HG02571 (cell line): ENCODE results near the gene SIPA1.

Experiments
- ATAC-seq: cut with Tn5 transposase; IDR thresholded peaks from one replicate; pipeline ENCODE4 v1.9.1; 2021; ENCODE audit warnings: mild to moderate bottlenecking, moderate library complexity; ENCODE audit not compliant: unreplicated experiment

SIPA1 gene

DNA sequence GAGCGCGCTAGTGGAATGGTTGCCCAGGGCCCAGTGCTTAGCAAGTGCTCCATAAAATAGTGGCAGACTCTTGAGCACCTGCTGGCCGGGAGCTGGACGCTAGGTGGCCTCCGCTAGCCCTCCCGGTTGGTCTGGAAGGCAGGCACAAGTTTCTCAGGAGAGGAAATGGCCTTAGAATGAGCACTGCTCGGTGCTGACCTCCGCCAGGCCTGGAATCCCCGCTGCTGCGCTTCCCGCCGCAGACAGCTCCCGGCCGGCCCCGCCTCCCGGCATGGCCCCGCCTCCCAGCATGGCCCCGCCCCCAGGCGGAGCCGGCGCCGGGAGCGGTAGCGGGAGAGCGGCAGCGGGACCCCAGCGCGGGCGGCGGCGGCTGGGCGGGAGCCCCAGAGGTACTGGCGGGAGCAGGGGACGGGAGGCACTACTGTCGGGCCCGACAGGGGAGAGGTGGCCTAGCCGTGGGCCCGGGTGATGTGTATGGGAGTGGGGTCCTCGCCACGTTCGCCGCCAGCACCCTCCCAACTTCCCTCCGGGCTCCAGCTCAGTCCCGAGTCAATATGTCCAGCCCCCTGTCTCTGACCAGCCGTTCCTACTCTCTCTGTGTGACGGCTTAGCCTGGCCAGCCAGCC, at the start of gene SIPA1:
Gene SIPA1 (plus strand): TSS at position 308 of the 626 bp plus-strand sequence. CDS start 2,821 bp downstream, outside the sequence.
- ATAC-seq: no peak

- peak; percentile 86 for ATAC-seq
These were observed 49.5 kb upstream of the SIPA1 start for GRCh38 chr11:65588199-65589054.

DNA sequence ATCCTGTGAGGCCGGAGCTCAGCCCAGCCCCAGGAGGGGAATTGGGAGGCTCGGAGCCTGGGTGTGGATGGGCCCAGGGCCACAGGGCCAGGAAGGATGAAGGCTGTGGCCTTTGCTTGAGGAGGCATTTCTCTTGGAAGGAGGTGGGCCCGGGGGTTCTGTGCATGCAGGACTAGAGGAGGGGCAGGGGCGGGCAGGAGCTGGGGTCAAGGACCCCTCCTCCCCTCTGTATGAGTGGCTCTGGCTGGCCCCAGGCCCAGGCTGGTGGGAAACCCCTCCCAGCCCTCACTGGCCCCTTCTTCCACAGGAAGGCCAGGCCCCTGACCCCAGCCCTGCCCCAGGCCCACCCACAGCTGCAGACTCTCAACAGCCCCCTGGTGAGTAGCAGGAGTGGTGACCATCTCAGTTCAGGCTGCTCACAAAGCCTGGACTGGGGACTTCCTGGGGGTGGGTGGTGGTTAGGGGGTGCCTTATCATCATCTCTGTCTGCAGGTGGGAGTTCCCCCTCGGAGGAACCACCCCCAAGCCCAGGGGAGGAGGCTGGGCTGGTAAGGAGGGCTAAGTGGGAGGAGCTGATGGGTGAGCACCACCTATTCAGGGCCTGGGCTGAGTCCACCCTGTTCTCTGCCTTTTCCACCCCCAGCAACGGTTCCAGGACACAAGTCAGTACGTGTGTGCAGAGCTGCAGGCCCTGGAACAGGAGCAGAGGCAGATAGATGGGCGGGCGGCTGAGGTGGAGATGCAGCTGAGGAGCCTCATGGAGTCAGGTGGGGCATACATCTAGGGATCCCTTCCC, 48.3 kb upstream of the SIPA1 start:
- no peak for ATAC-seq

DNA sequence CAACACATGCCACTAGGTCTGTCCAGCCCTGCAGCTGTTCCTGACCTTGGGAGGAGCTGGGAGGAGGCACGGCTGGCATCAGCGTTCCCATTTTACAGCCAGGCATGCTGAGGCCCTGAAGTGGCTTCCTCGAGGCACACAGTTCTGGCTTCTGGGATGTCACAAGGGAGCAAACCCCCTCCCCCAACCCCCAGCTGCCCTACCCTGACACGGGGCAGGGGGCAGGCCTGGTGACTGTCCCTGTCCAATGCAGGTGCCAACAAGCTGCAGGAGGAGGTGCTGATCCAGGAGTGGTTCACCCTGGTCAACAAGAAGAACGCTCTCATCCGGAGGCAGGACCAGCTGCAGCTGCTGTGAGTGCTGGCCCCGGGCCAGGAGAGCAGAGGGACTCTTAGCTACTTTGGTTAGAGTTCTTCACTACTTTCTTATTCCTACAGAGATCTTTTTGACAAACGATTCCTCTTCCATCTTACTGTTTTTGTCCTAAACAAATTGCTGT, 47.6 kb upstream of the SIPA1 start:
- ATAC-seq: no peak

DNA sequence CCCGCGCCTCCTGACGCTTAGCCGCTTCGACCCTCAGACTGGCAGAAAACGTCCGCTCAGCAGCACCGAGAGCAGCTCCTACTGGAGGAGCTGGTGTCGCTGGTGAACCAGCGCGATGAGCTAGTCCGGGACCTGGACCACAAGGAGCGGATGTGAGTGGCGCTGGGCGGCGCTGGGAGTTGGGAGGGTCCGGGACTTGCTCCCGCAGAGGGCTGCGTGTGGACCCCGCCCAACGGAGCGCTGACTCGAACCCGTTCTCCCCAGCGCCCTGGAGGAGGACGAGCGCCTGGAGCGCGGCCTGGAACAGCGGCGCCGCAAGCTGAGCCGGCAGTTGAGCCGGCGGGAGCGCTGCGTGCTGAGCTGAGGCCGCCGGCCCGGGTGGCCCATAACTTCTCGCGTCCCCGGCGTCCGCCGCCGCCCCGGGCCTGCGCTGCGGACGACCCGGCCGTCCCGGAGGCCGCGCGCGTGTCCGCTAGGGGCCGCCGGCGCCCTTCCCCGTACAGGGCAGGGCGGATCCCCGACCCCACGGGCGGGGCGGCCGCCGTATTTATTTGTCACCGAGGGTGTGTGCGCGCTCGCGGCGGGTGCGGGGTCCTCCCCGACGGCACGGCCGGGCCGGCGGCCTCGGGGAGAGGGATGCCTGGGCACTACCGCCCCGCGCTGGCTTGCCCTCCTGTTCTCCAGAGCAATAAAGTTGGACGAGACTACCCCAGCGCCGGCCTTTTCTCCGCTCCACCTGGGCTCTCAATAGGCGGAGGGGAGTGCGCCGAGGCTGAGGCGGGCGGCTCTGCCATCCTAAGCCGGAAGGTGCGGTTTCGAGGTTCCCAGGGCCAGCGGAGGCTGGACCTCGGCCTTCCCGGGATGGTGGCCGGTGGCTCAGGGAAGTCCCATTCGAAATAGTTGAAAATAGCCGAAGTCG, 45.7 kb upstream of the SIPA1 start:
- no peak for ATAC-seq

GRCh38 chr11:65592858-65593517, 44.9 kb upstream of the SIPA1 start:
- ATAC-seq: no peak

GRCh38 chr11:65593518-65594414, 44.1 kb upstream of the SIPA1 start:
- ATAC-seq: no peak

GRCh38 chr11:65595131-65595530, 42.8 kb upstream of the SIPA1 start:
- no peak for ATAC-seq

GRCh38 chr11:65595543-65596281, 42.2 kb upstream of the SIPA1 start, which contains the start of gene KCNK7:
Gene KCNK7, minus strand, starts transcription at chr11:65595800. Its CDS starts 28 bp downstream, at chr11:65595772.
- ATAC-seq: no peak

- ATAC-seq: no peak
These were observed 41.4 kb upstream of the SIPA1 start for GRCh38 chr11:65596520-65596919.

- no peak for ATAC-seq
These were observed 39.6 kb upstream of the SIPA1 start for GRCh38 chr11:65598258-65598699.

DNA sequence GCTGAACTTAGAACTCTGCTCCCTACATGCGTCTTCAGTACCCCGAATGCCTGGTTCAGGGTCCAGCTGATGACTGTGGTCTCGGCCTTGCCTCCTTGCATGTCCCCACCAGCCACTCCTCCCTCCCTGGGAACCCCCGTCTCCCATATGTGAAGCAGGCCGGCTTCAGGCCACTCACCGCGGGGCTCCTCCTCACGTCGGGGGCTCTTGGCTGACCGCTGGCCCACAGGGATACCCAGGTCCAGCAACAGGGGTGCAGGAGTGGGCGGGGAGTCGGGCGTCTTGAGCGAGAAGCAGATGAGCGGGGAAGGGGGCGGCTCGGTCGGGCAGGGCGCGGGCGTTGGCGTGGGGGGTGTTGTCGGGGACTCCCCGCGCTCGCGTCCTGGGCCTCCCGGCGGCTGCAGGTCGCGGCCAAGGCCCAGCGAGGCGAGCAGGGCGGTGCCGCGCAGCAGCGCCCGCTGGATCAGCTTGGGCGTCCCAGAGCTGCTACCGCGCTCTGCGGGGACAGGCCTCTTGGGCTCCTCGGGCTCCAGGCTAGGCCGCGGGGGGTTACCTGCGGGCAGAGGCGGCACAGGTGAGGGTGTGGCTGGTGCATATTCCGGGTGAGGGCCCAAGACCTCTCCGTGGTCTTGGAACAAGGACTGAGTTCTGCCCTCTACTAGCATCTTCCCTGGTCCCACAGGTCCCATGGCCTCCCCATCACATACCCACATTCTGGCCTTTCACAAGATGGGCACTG, 38.5 kb upstream of the SIPA1 start:
- ATAC-seq: no peak

DNA sequence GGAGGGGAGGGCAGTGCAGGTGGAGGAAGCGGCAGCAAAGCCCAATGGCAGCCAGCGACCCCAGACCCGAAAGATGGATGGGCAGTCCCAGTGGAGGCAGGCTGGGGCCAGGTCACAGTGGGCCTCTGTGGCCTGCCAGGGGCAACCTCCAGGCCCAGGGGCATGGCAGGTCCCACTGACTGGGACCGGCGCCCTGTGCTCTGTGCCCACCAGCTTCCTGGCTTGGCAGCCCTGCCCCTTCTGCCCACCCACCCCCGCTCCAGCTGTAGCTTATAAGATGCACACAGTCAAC, 38.0 kb upstream of the SIPA1 start:
- ATAC-seq: no peak

GRCh38 chr11:65604258-65604657, 33.6 kb upstream of the SIPA1 start:
- ATAC-seq: no peak

DNA sequence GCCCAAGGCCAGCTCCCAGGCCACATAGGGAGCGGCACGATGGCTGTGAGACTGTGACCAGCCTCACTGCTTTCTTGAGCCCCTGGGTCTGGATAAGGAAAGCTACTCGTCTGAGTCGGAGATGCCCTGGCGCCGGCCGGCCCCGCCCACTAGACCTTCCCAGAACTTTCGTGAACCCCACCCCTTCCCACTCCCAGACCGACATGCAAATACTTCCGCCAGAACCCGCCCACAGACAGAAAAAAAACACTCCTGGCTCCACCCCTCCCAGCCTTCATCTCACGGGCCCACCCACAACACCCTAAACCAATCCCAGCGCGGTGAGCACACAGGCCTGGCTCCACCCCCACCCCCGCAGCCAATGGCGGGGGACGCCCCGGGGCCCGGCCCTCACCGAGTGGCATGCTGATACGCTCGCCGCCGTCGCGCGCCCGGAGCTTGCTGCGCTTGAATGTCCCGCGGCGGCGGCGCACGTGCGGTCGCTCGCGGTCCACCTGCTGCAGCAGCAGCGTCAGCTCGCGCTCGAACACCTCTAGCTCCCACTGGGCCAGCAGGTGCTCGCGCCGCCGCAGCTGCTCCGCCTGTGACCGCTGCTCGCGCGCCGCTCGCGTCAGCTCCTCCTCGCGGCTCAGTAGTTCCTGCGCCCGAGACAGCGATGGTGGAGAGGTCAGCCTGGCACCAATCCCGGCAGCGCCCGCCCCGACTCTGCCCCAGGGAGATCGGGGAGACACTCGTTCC, 30.9 kb upstream of the SIPA1 start:
- ATAC-seq: no peak

GRCh38 chr11:65607614-65608426, 30.1 kb upstream of the SIPA1 start:
- ATAC-seq: no peak
